HCT116 (cell line): ENCODE measurements around the gene SYNE2.

Source experiments
- ATF3 ChIP-seq: IDR thresholded peaks from 2 replicates; pipeline ENCODE4 v1.6.1; 2012
- CEBPB ChIP-seq: IDR thresholded peaks from 2 replicates; pipeline ENCODE4 v1.6.1; 2012; ENCODE audit warnings: low read depth
- CTCF ChIP-seq, 3 experiments: fragments of 200-600 bp in 1 of 3; sonication (generic) in 1 of 3; IDR thresholded peaks in 2 of 3; conservative IDR thresholded peaks in 1 of 3; 2 replicates each; pipeline ENCODE4 v1.5.1; 2012 to 2017; ENCODE audit warnings: low read depth in 2 of 3, low read length in 2 of 3, antibody characterized with exemption in 1 of 3, borderline replicate concordance in 1 of 3, control low read depth in 1 of 3, mild to moderate bottlenecking in 1 of 3, mixed read lengths in 1 of 3, mixed run types in 1 of 3, moderate library complexity in 1 of 3; ENCODE audit not compliant: insufficient read depth in 1 of 3
- ELF1 ChIP-seq: IDR thresholded peaks from 2 replicates; pipeline ENCODE4 v1.6.1; 2012; ENCODE audit warnings: low read depth, borderline replicate concordance
- EZH2 ChIP-seq: fragments of 200-600 bp; sonication (generic); IDR thresholded peaks from 2 replicates; pipeline ENCODE4 v1.6.1; 2017; ENCODE audit warnings: antibody characterized with exemption, mixed run types
- EZH2phosphoT487 ChIP-seq: fragments of 200-600 bp; IDR thresholded peaks from 2 replicates; pipeline ENCODE4 v1.6.1; 2018; ENCODE audit warnings: antibody characterized with exemption, borderline replicate concordance
- FOSL1 ChIP-seq: IDR thresholded peaks from 2 replicates; pipeline ENCODE4 v1.6.1; 2012; ENCODE audit warnings: low read depth
- POLR2A ChIP-seq: IDR thresholded peaks from 2 replicates; pipeline ENCODE4 v1.7.0; 2011; ENCODE audit warnings: borderline replicate concordance; ENCODE audit not compliant: insufficient read depth, insufficient read length; ENCODE audit errors: extremely low read depth
- POLR2AphosphoS5 ChIP-seq: IDR thresholded peaks from 2 replicates; pipeline ENCODE4 v1.6.1; 2011; ENCODE audit warnings: mild to moderate bottlenecking, low read depth, low read length, moderate library complexity
- REST ChIP-seq: IDR thresholded peaks from 2 replicates; pipeline ENCODE4 v1.6.1; 2012; ENCODE audit warnings: low read depth
- SIN3A ChIP-seq: IDR thresholded peaks from 2 replicates; pipeline ENCODE4 v1.6.1; 2012; ENCODE audit warnings: low read depth
- ZNF274 ChIP-seq: fragments of 200-500 bp; sonication (Bioruptor generic); IDR thresholded peaks from 2 replicates; pipeline ENCODE4 v1.6.1; 2014; ENCODE audit warnings: mild to moderate bottlenecking, low read depth, low read length, inconsistent platforms

GRCh38 chr14:64126548-64126947 lies 273.7 kb downstream of the SYNE2 start:
- no peak for TF ChIP-seq CTCF (IDR thresholded peaks at IDR 0.05 in 2 of 3, conservative IDR thresholded peaks at IDR 0.05 in 1 of 3; ENCODE audit: borderline replicate concordance in 1 of 3, insufficient read depth in 1 of 3, low read depth in 2 of 3, low read length in 2 of 3)
- TF ChIP-seq POLR2AphosphoS5, result no peak
- no peak for TF ChIP-seq POLR2A
- no peak for TF ChIP-seq ELF1
- no peak for TF ChIP-seq REST
- TF ChIP-seq EZH2, result no peak
- TF ChIP-seq ATF3, result no peak
- no peak for TF ChIP-seq EZH2phosphoT487
- no peak for TF ChIP-seq SIN3A
- no peak for TF ChIP-seq ZNF274
- TF ChIP-seq CEBPB, result no peak
- TF ChIP-seq FOSL1, result no peak
